H1 (cell line): Measurements from ENCODE around the gene KYNU.

Source experiments
- ATF2 ChIP-seq: IDR thresholded peaks from 2 replicates; pipeline ENCODE4 v1.6.1; 2012; ENCODE audit warnings: low read length, inconsistent platforms
- CBX8 ChIP-seq: fragments of 300-800, 300-1000 bp; sonication (generic); IDR thresholded peaks from 2 replicates; pipeline ENCODE4 v1.7.1; 2016; ENCODE audit warnings: low read depth, low read length, borderline replicate concordance
- CEBPB ChIP-seq: IDR thresholded peaks from 2 replicates; pipeline ENCODE4 v1.6.1; 2012; ENCODE audit warnings: low read depth, low read length
- CTCF ChIP-seq, 3 experiments: IDR thresholded peaks; 1 replicate in 2 of 3; 2 replicates in 1 of 3; pipeline versions ENCODE4 v1.5.1 to v1.6.1; 2011; ENCODE audit warnings: low read length in 3 of 3, mild to moderate bottlenecking in 3 of 3, inconsistent platforms in 2 of 3, low read depth in 1 of 3, moderate library complexity in 1 of 3; ENCODE audit not compliant: insufficient read depth in 1 of 3; ENCODE audit errors: control extremely low read depth in 1 of 3
- EZH2 ChIP-seq: fragments of 200-600 bp; sonication (generic); IDR thresholded peaks from 2 replicates; pipeline ENCODE4 v1.7.1; 2012; ENCODE audit warnings: low read depth, mild to moderate bottlenecking, moderate library complexity, low read length, inconsistent platforms; ENCODE audit not compliant: severe bottlenecking
- JUND ChIP-seq: IDR thresholded peaks from 2 replicates; pipeline ENCODE4 v1.6.1; 2011; ENCODE audit warnings: mild to moderate bottlenecking, improper control_type of control experiment, low read length
- POLR2A ChIP-seq, 2 experiments: IDR thresholded peaks; 1 replicate in 1 of 2; 2 replicates in 1 of 2; pipeline ENCODE4 v1.6.1; 2011; ENCODE audit warnings: low read depth in 2 of 2, low read length in 2 of 2, mild to moderate bottlenecking in 2 of 2; ENCODE audit errors: control extremely low read depth in 1 of 2
- RXRA ChIP-seq: IDR thresholded peaks from 2 replicates; pipeline ENCODE4 v1.6.1; 2011; ENCODE audit warnings: low read depth, mild to moderate bottlenecking, low read length, moderate library complexity; ENCODE audit not compliant: insufficient read depth
- SUZ12 ChIP-seq: fragments of 200-600 bp; sonication (generic); IDR thresholded peaks from 2 replicates; pipeline ENCODE4 v1.6.1; 2012; ENCODE audit warnings: mild to moderate bottlenecking, inconsistent platforms, low read length, moderate library complexity, mixed read lengths
- TAF1 ChIP-seq: IDR thresholded peaks from 2 replicates; pipeline ENCODE4 v1.6.1; 2011; ENCODE audit warnings: mild to moderate bottlenecking, low read depth, low read length
- USF2 ChIP-seq: IDR thresholded peaks from 2 replicates; pipeline ENCODE4 v1.6.1; 2011; ENCODE audit warnings: low read length, improper control_type of control experiment
- YY1 ChIP-seq: IDR thresholded peaks from 2 replicates; pipeline ENCODE4 v1.6.1; 2011; ENCODE audit warnings: low read depth, mild to moderate bottlenecking, low read length

GRCh38 chr2:142875652-142876051 is 1.8 kb upstream of the KYNU start:
- TF ChIP-seq CBX8 (no peak), CTCF (IDR thresholded peaks at IDR 0.05; ENCODE audit: control extremely low read depth in 1 of 3, insufficient read depth in 1 of 3, low read depth in 1 of 3, low read length in 3 of 3) (no peak), JUND (no peak), TAF1 (no peak), EZH2 (no peak), YY1 (no peak), SUZ12 (no peak), USF2 (no peak), POLR2A (IDR thresholded peaks at IDR 0.05; ENCODE audit: control extremely low read depth in 1 of 2, low read depth in 2 of 2, low read length in 2 of 2) (no peak), RXRA (no peak), ATF2 (no peak), CEBPB (no peak)
